ENCODE results near the gene UBE2J2.

DNA sequence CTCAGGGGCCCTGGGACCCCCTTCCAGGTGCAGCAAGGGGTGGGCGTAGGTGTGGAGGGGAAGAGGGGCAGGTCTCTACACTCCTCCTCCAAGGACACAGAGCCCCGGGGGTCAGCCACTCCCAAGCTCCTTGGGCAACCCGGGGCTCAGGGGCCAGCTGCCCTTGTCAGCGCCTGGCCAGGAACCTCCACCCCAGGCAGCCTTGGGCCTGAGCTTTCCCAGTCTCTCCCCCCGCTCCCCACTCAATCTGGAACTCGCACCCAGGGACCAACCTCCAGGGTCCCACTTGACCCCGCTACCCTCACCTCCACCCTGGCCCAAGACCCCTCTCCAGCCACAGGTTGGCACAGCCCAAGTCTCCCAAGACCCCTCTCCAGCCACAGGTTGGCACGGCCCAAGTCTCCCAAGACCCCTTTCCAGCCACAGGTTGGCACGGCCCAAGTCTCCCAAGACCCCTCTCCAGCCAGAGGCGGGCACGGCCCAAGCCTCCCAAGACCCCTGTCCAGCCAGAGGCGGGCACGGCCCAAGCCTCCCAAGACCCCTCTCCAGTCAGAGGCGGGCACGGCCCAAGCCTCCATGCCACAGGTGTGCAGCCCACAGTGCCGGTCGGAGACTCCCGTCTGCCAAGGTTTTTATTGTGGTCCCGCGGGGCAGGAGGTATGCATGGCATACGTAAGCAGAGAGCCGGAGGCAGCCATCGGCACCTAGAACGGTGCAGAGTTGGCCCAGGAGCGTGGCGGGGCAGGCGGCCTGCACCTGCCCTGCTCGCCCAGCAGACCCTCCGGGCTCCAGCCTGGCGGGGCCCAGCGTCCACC, 62.7 kb downstream of the UBE2J2 start:
- TF ChIP-seq, protein P1, sequence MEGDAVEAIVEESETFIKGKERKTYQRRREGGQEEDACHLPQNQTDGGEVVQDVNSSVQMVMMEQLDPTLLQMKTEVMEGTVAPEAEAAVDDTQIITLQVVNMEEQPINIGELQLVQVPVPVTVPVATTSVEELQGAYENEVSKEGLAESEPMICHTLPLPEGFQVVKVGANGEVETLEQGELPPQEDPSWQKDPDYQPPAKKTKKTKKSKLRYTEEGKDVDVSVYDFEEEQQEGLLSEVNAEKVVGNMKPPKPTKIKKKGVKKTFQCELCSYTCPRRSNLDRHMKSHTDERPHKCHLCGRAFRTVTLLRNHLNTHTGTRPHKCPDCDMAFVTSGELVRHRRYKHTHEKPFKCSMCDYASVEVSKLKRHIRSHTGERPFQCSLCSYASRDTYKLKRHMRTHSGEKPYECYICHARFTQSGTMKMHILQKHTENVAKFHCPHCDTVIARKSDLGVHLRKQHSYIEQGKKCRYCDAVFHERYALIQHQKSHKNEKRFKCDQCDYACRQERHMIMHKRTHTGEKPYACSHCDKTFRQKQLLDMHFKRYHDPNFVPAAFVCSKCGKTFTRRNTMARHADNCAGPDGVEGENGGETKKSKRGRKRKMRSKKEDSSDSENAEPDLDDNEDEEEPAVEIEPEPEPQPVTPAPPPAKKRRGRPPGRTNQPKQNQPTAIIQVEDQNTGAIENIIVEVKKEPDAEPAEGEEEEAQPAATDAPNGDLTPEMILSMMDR (IDR thresholded peaks at IDR 0.05), result no peak
- TF ChIP-seq ZFX (IDR thresholded peaks at IDR 0.05; ENCODE audit: borderline replicate concordance), result no peak
